Measurements from ENCODE around the gene SRGAP3. TPM values are rescaled to one million over a fixed set of nuclear protein-coding genes. Genes with fewer than 3 reads are reported as not detected.

Gene SRGAP3
- total and polyA plus RNA-seq, 10 of the 15 experiments (the other 5 are each of a cell fraction or from before 2014, with no cell fraction given): 0.32 to 1.7 (median 0.99) TPM

DNA sequence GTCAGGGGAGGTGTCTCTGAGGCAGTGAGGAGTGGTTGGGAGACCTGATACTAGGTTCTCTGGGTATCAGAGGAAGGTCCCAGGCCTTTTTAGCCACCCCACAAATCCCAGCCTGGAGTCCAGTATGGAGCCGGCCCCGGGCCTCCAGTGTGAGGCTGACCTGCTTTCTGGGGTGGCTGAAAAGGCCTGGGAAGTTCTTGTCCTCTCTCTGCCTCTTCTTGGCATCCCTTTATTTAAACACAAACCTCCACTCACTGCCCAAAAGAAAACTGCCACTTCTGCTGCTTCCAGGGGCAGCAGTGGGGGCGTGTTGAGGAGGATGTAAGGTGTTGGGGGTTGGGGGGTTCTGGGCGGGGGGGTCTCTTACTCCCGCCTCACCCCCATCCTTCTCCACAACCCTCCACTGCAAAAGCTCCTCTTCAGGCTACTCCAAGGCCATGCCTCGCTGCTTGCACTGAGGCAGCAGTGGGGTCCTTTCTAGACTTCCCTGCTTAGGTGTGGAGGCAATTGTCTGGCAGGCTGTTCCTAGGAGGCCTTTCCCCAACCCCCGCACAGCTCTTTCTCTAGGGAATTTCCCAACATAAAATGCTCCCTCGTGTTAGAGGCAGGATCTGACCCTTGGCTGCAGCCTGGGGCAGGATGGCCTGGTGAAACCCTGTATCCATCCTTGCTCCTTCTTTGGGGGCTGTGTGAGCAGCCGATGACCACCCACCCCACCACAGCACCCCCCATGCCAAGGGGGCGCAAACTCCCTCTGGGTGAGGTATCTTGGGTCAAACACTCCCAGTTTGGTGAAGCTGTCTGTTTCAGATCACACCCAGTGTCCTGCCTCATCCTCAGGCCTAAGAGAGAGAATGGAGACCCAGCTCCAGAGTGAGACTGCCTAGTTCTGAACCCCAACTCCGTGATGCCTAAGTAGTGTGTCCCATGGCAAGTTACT, 274.1 kb downstream of the SRGAP3 start:
- intact Hi-C loops (cut with micrococcal nuclease; ENCODE audit: unreplicated experiment) (loop anchor here (10.0 kb wide), 1 partner anchor 529 kb away; no protein-coding TSS in a partner anchor), in situ Hi-C loops (cut with MboI) (no loop called here)
- ChIA-PET SMC1A (ENCODE audit: uncharacterized antibody, unreplicated experiment) (interaction anchor here (1.5 to 3.6 kb wide), 2 partner anchors 12 to 327 kb away, joined by 3 to 25 read pairs; no protein-coding TSS in a partner anchor), CTCF (interaction anchor here (1.5 to 7.6 kb wide), 5 partner anchors 12 to 329 kb away, joined by 3 to 55 read pairs (median 8); no protein-coding TSS in a partner anchor), RAD21 (ENCODE audit: unreplicated experiment) (no interaction called here), POLR2A (no interaction called here)
- no TSS peak for BruUV-seq (replicated peaks)
- DNase-seq (ENCODE audit: low read depth, low spot score) (no peak), FAIRE-seq (no peak), ATAC-seq (no peak)
- H3K4me2 ChIP-seq (ENCODE audit: control insufficient read depth, insufficient read depth): no peak overlapping the region
- H3K27me3 ChIP-seq (replicated peaks in 1 of 2; ENCODE audit: control insufficient read depth in 2 of 2, insufficient read depth in 2 of 2, low read length in 1 of 2): no peaks in the 10 kb centered on the region; a peak in 2 of 4 replicates
- H3K36me3 ChIP-seq (ENCODE audit: control insufficient read depth in 2 of 2, insufficient read depth in 2 of 2, low read length in 1 of 2): no peaks in the 10 kb centered on the region
- H4K20me1 ChIP-seq (ENCODE audit: control insufficient read depth, insufficient read depth): no peaks in the 10 kb centered on the region
- no peaks in the 10 kb centered on the region; the same call in 2 of the 3 replicates for H3K9me3 ChIP-seq (replicated peaks; ENCODE audit: control insufficient read depth, insufficient read depth, low read length)
- no peaks in the 10 kb centered on the region for H3K4me1 ChIP-seq (ENCODE audit: control insufficient read depth, insufficient read depth, low read length)
- H3K27ac ChIP-seq (ENCODE audit: control insufficient read depth, insufficient read depth): no peak overlapping the region
- no peak overlapping the region for H3K4me3 ChIP-seq
- no peak overlapping the region for H3K9ac ChIP-seq (ENCODE audit: control insufficient read depth, insufficient read depth, low read length)
- no peak overlapping the region for H2AFZ ChIP-seq (ENCODE audit: control insufficient read depth, low read depth, low read length)
- 22% methylated on average over 9 of the region's 11 CpGs for WGBS (ENCODE audit: insufficient coverage, insufficient replicate concordance, low lambda C conversion rate, missing lambda C conversion rate)
- H3K79me2 ChIP-seq (ENCODE audit: control insufficient read depth, insufficient read depth, low read length): no peaks in the 10 kb centered on the region
- TF ChIP-seq SMARCA5 (IDR thresholded peaks at IDR 0.05): no peak
- no peak for TF ChIP-seq RAD21 (IDR thresholded peaks at IDR 0.05; ENCODE audit: insufficient read depth, low read depth, low read length)
- TF ChIP-seq CHD2 (IDR thresholded peaks at IDR 0.05; ENCODE audit: borderline replicate concordance, low read depth, low read length): no peak

DNA sequence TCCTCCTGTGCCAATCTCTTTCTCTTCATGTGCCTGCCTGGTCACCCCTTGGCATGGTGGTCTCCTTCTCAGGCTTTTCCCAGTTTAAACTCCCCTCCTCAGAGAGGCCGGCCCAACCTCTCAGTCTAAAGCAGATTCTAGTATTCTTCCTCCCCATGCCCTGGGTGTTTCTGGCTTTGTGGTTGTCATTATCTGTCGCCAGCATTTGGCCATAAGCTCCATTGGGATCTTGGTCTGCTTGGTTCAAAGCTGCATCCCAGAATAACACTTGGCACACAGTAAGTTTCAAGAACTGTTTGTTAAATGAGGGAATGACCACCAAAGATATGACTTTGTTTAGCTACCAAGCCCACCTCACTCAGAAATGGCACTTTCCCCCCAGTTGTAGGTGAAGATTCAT, 275.0 kb downstream of the SRGAP3 start:
- ATAC-seq (no peak), DNase-seq (ENCODE audit: low read depth, low spot score) (no peak), FAIRE-seq (no peak)
- no peaks in the 10 kb centered on the region for H3K36me3 ChIP-seq (ENCODE audit: control insufficient read depth in 2 of 2, insufficient read depth in 2 of 2, low read length in 1 of 2)
- no peaks in the 10 kb centered on the region for H4K20me1 ChIP-seq (ENCODE audit: control insufficient read depth, insufficient read depth)
- CTCF ChIA-PET: interaction anchor here (1.3 to 7.6 kb wide), 5 partner anchors 13 to 330 kb away, joined by 4 to 55 read pairs (median 8); no protein-coding TSS in a partner anchor
- H3K4me2 ChIP-seq (ENCODE audit: control insufficient read depth, insufficient read depth): no peak overlapping the region
- TF ChIP-seq CHD1 (IDR thresholded peaks at IDR 0.05; ENCODE audit: low read depth, low read length) (no peak), HCFC1 (IDR thresholded peaks at IDR 0.05; ENCODE audit: low read length) (no peak), CBX3 (IDR thresholded peaks at IDR 0.05; ENCODE audit: borderline replicate concordance, low read depth) (no peak)
- TF ChIP-seq, protein P1, sequence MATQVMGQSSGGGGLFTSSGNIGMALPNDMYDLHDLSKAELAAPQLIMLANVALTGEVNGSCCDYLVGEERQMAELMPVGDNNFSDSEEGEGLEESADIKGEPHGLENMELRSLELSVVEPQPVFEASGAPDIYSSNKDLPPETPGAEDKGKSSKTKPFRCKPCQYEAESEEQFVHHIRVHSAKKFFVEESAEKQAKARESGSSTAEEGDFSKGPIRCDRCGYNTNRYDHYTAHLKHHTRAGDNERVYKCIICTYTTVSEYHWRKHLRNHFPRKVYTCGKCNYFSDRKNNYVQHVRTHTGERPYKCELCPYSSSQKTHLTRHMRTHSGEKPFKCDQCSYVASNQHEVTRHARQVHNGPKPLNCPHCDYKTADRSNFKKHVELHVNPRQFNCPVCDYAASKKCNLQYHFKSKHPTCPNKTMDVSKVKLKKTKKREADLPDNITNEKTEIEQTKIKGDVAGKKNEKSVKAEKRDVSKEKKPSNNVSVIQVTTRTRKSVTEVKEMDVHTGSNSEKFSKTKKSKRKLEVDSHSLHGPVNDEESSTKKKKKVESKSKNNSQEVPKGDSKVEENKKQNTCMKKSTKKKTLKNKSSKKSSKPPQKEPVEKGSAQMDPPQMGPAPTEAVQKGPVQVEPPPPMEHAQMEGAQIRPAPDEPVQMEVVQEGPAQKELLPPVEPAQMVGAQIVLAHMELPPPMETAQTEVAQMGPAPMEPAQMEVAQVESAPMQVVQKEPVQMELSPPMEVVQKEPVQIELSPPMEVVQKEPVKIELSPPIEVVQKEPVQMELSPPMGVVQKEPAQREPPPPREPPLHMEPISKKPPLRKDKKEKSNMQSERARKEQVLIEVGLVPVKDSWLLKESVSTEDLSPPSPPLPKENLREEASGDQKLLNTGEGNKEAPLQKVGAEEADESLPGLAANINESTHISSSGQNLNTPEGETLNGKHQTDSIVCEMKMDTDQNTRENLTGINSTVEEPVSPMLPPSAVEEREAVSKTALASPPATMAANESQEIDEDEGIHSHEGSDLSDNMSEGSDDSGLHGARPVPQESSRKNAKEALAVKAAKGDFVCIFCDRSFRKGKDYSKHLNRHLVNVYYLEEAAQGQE (IDR thresholded peaks at IDR 0.05; ENCODE audit: low read depth, low read length): no peak
- no peaks in the 10 kb centered on the region for H3K4me1 ChIP-seq (ENCODE audit: control insufficient read depth, insufficient read depth, low read length)
- RAD21 ChIA-PET (ENCODE audit: unreplicated experiment): no interaction called here
- POLR2A ChIA-PET: no interaction called here
- H3K79me2 ChIP-seq (ENCODE audit: control insufficient read depth, insufficient read depth, low read length): no peaks in the 10 kb centered on the region
- no peak overlapping the region for H3K4me3 ChIP-seq
- in situ Hi-C loops (cut with MboI): loop anchor here (5.0 kb wide), 2 partner anchors 93 to 328 kb away; no protein-coding TSS in a partner anchor
- 46% methylated on average over 2 of the region's 2 CpGs for WGBS (ENCODE audit: insufficient coverage, insufficient replicate concordance, low lambda C conversion rate, missing lambda C conversion rate)
- intact Hi-C loops (cut with micrococcal nuclease; ENCODE audit: unreplicated experiment): loop anchor here (10.0 kb wide), 1 partner anchor 530 kb away; no protein-coding TSS in a partner anchor
- SMC1A ChIA-PET (ENCODE audit: uncharacterized antibody, unreplicated experiment): interaction anchor here (3.6 kb wide), 1 partner anchor 328 kb away, joined by 25 read pairs; no protein-coding TSS in a partner anchor
- no peak overlapping the region for H3K9ac ChIP-seq (ENCODE audit: control insufficient read depth, insufficient read depth, low read length)
- BruUV-seq (replicated peaks): no TSS peak
- no peaks in the 10 kb centered on the region; the same call in 2 of the 3 replicates for H3K9me3 ChIP-seq (replicated peaks; ENCODE audit: control insufficient read depth, insufficient read depth, low read length)
- H3K27me3 ChIP-seq (replicated peaks in 1 of 2; ENCODE audit: control insufficient read depth in 2 of 2, insufficient read depth in 2 of 2, low read length in 1 of 2): no peaks in the 10 kb centered on the region; a peak in 2 of 4 replicates
- no peak overlapping the region for H3K27ac ChIP-seq (ENCODE audit: control insufficient read depth, insufficient read depth)
- no peak overlapping the region for H2AFZ ChIP-seq (ENCODE audit: control insufficient read depth, low read depth, low read length)
